NB4 (cell line): ENCODE measurements around the gene SLC26A2.

ENCODE experiments used
- CTCF ChIP-seq: IDR thresholded peaks from one replicate; pipeline ENCODE4 v1.5.1; 2012; ENCODE audit warnings: low read depth, low read length
- POLR2A ChIP-seq: IDR thresholded peaks from 2 replicates; pipeline ENCODE4 v1.6.1; 2011; ENCODE audit warnings: mild to moderate bottlenecking; ENCODE audit not compliant: insufficient read length; ENCODE audit errors: extremely low read depth

- TF ChIP-seq POLR2A (no peak), CTCF (no peak)
Measured at GRCh38 chr5:149915392-149916260, 44.9 kb upstream of the SLC26A2 start.
